HAP-1 (cell line): Measurements from ENCODE around the gene FCF1.

Experiments used
- DNase-seq, 2 experiments: peaks; one replicate each; pipeline ENCODE4 v3.0.0-alpha.2; 2016 to 2020; ENCODE audit warnings: low spot score in 2 of 2
- H3K27me3 ChIP-seq: fragments of 250-450 bp; sonication (Bioruptor Pico); 2 replicates; pipeline ENCODE4 v1.5.1; 2020; ENCODE audit warnings: low read depth, mild to moderate bottlenecking, moderate library complexity
- H3K36me3 ChIP-seq: fragments of 250-450 bp; sonication (Bioruptor Pico); replicated peaks from 2 replicates; pipeline ENCODE4 v1.5.1; 2020; ENCODE audit warnings: mild to moderate bottlenecking
- H3K4me1 ChIP-seq: fragments of 250-450 bp; sonication (Bioruptor Pico); 2 replicates; pipeline ENCODE4 v1.5.1; 2020; ENCODE audit warnings: mild to moderate bottlenecking
- H3K4me3 ChIP-seq: fragments of 250-450 bp; sonication (Bioruptor Pico); 2 replicates; pipeline ENCODE4 v1.5.1; 2020; ENCODE audit warnings: mild to moderate bottlenecking, moderate library complexity
- H3K9me3 ChIP-seq: fragments of 250-450 bp; sonication (Bioruptor Pico); 2 replicates; pipeline ENCODE4 v1.5.1; 2020; ENCODE audit warnings: mild to moderate bottlenecking, moderate library complexity
- in situ Hi-C: fragments of 300-500 bp; cut with MboI; formaldehyde crosslinking; loops from 3 replicates; pipeline ENCODE4 v1.14.3; 2020; ENCODE audit warnings: low sequenced_read_pairs, inconsistent platforms, mixed read lengths

Gene FCF1

GRCh38 chr14:74685056-74685455, 27.9 kb upstream of the FCF1 start:
- in situ Hi-C loops = no loop called here
- DNase-seq = no peak
- Histone ChIP-seq H3K4me1 (peaks cover 3% of the 10 kb centered on the region; the same call in 1 of the 2 replicates), H3K27me3 (no peaks in the 10 kb centered on the region), H3K4me3 (no peak overlapping the region), H3K9me3 (no peaks in the 10 kb centered on the region), H3K36me3 (peaks cover 16% of the 10 kb centered on the region)

- in situ Hi-C loops = no loop called here
- Histone ChIP-seq H3K36me3 (peaks cover 18% of the 10 kb centered on the region), H3K4me3 (no peak overlapping the region), H3K4me1 (no peaks in the 10 kb centered on the region), H3K9me3 (no peaks in the 10 kb centered on the region), H3K27me3 (no peaks in the 10 kb centered on the region)
- DNase-seq = no peak
Observed at GRCh38 chr14:74685921-74686678, 26.8 kb upstream of the FCF1 start.

- H3K9me3 ChIP-seq = no peaks in the 10 kb centered on the region
- in situ Hi-C loops = no loop called here
Observed at GRCh38 chr14:74691456-74691855, 21.5 kb upstream of the FCF1 start.

GRCh38 chr14:74693191-74693590, 19.8 kb upstream of the FCF1 start:
- no peaks in the 10 kb centered on the region for H3K4me1 ChIP-seq
- DNase-seq = no peak
- H3K36me3 ChIP-seq = peaks cover 9% of the 10 kb centered on the region
- no peaks in the 10 kb centered on the region for H3K27me3 ChIP-seq
- in situ Hi-C loops = no loop called here
- H3K9me3 ChIP-seq = no peaks in the 10 kb centered on the region
- no peak overlapping the region for H3K4me3 ChIP-seq

More at GRCh38 chr14:74691456-74691855, 21.5 kb upstream of the FCF1 start:
- no peak for DNase-seq
- H3K36me3 ChIP-seq = peaks cover 9% of the 10 kb centered on the region
- no peaks in the 10 kb centered on the region for H3K4me1 ChIP-seq
- H3K4me3 ChIP-seq = no peak overlapping the region
- no peaks in the 10 kb centered on the region for H3K27me3 ChIP-seq

- Histone ChIP-seq H3K27me3 (no peaks in the 10 kb centered on the region), H3K4me1 (no peaks in the 10 kb centered on the region), H3K9me3 (no peaks in the 10 kb centered on the region), H3K36me3 (peaks cover 3% of the 10 kb centered on the region), H3K4me3 (no peak overlapping the region)
- DNase-seq = no peak
- in situ Hi-C loops = no loop called here
Observed at GRCh38 chr14:74695406-74695805, 17.5 kb upstream of the FCF1 start.

- Histone ChIP-seq H3K36me3 (no peaks in the 10 kb centered on the region), H3K27me3 (no peaks in the 10 kb centered on the region), H3K4me3 (no peak overlapping the region), H3K9me3 (peaks cover 4% of the 10 kb centered on the region; the same call in 1 of the 2 replicates), H3K4me1 (no peaks in the 10 kb centered on the region)
- no peak for DNase-seq
- in situ Hi-C loops = no loop called here
Observed at GRCh38 chr14:74697011-74697410, 15.9 kb upstream of the FCF1 start.

GRCh38 chr14:74697543-74697942, 15.4 kb upstream of the FCF1 start:
- Histone ChIP-seq H3K4me3 (no peak overlapping the region), H3K27me3 (no peaks in the 10 kb centered on the region), H3K9me3 (peaks cover 9% of the 10 kb centered on the region), H3K36me3 (no peaks in the 10 kb centered on the region), H3K4me1 (no peaks in the 10 kb centered on the region)
- DNase-seq = no peak
- in situ Hi-C loops = no loop called here

GRCh38 chr14:74697976-74698375, 15.0 kb upstream of the FCF1 start:
- DNase-seq = no peak
- H3K27me3 ChIP-seq = no peaks in the 10 kb centered on the region
- no peaks in the 10 kb centered on the region for H3K36me3 ChIP-seq
- H3K4me1 ChIP-seq = no peaks in the 10 kb centered on the region
- peaks cover 13% of the 10 kb centered on the region for H3K9me3 ChIP-seq
- in situ Hi-C loops = no loop called here
- no peak overlapping the region for H3K4me3 ChIP-seq

- Histone ChIP-seq H3K9me3 (peaks cover 14% of the 10 kb centered on the region), H3K27me3 (no peaks in the 10 kb centered on the region), H3K36me3 (no peaks in the 10 kb centered on the region), H3K4me1 (no peaks in the 10 kb centered on the region), H3K4me3 (no peak overlapping the region)
- no peak for DNase-seq
- in situ Hi-C loops = no loop called here
Observed at GRCh38 chr14:74698465-74698864, 14.5 kb upstream of the FCF1 start.

GRCh38 chr14:74702293-74702692, 10.7 kb upstream of the FCF1 start:
- no peaks in the 10 kb centered on the region for H3K36me3 ChIP-seq
- H3K27me3 ChIP-seq = no peaks in the 10 kb centered on the region
- peaks cover 16% of the 10 kb centered on the region for H3K9me3 ChIP-seq
- no peaks in the 10 kb centered on the region for H3K4me1 ChIP-seq
- no peak for DNase-seq
- H3K4me3 ChIP-seq = no peak overlapping the region
- in situ Hi-C loops = no loop called here

- in situ Hi-C loops = no loop called here
Observed at GRCh38 chr14:74703043-74703442, 9.9 kb upstream of the FCF1 start.

GRCh38 chr14:74704656-74705055, 8.3 kb upstream of the FCF1 start:
- H3K4me3 ChIP-seq = no peak overlapping the region
- in situ Hi-C loops = no loop called here
- no peaks in the 10 kb centered on the region for H3K27me3 ChIP-seq
- no peaks in the 10 kb centered on the region for H3K4me1 ChIP-seq
- DNase-seq = no peak
- peaks cover 16% of the 10 kb centered on the region for H3K9me3 ChIP-seq
- no peaks in the 10 kb centered on the region for H3K36me3 ChIP-seq

More at GRCh38 chr14:74703043-74703442, 9.9 kb upstream of the FCF1 start:
- no peak for DNase-seq
- Histone ChIP-seq H3K4me3 (no peak overlapping the region), H3K9me3 (peaks cover 16% of the 10 kb centered on the region), H3K4me1 (no peaks in the 10 kb centered on the region), H3K36me3 (no peaks in the 10 kb centered on the region), H3K27me3 (no peaks in the 10 kb centered on the region)

GRCh38 chr14:74705613-74706500, 7.1 kb upstream of the FCF1 start:
- in situ Hi-C loops = no loop called here
- H3K9me3 ChIP-seq = peaks cover 16% of the 10 kb centered on the region
- no peaks in the 10 kb centered on the region; the same call in 1 of the 2 replicates for H3K4me1 ChIP-seq
- no peaks in the 10 kb centered on the region for H3K36me3 ChIP-seq
- H3K27me3 ChIP-seq = no peaks in the 10 kb centered on the region
- DNase-seq = no peak
- H3K4me3 ChIP-seq = no peak overlapping the region

GRCh38 chr14:74710480-74710879, 2.5 kb upstream of the FCF1 start:
- in situ Hi-C loops = no loop called here
- H3K9me3 ChIP-seq = no peaks in the 10 kb centered on the region
- peaks cover 5% of the 10 kb centered on the region for H3K4me1 ChIP-seq
- DNase-seq = no peak
- no peak overlapping the region for H3K4me3 ChIP-seq
- no peaks in the 10 kb centered on the region for H3K27me3 ChIP-seq
- peaks cover 6% of the 10 kb centered on the region for H3K36me3 ChIP-seq
